Peyer's patch (tissue), 4 donors: ENCODE data around the gene PSMD12. TPM values are rescaled to one million over a fixed set of nuclear protein-coding genes. Genes with fewer than 3 reads are reported as not detected.

Source experiments
- DNase-seq, 3 donors: peaks; one replicate each; pipeline ENCODE4 v3.0.0-alpha.2; 2017 to 2019
- H3K27ac ChIP-seq, 4 donors: fragments of 200-600 bp; sonication (generic); one replicate each; pipeline ENCODE4 v1.5.1; 2016 to 2019
- H3K27me3 ChIP-seq, 2 donors: fragments of 200-600 bp; sonication (generic); one replicate each; pipeline ENCODE4 v1.5.1; 2019
- H3K36me3 ChIP-seq, 3 donors: fragments of 200-600 bp; sonication (generic); one replicate each; pipeline ENCODE4 v1.5.1; 2016 to 2019
- H3K4me1 ChIP-seq, 4 donors: fragments of 200-600 bp; sonication (generic); one replicate each; pipeline ENCODE4 v1.5.1; 2016 to 2019
- H3K4me3 ChIP-seq, 4 donors: fragments of 200-600 bp; sonication (generic); 1 replicate in 3 of 4; 2 replicates in 1 of 4; pipeline ENCODE4 v1.5.1; 2016 to 2019; ENCODE audit warnings: mild to moderate bottlenecking in 1 of 4
- H3K9me3 ChIP-seq, 4 donors: fragments of 200-600 bp; sonication (generic); one replicate each; pipeline ENCODE4 v1.5.1; 2016 to 2019; ENCODE audit warnings: mild to moderate bottlenecking in 1 of 4
- CTCF ChIP-seq, 6 experiments: fragments of 450-650 bp in 4 of 6; fragments of 200-600 bp in 2 of 6; sonication (generic) in 1 of 6; IDR thresholded peaks; one replicate each; pipeline ENCODE4 v1.5.1; 2017 to 2019; ENCODE audit warnings: antibody characterized with exemption in 6 of 6, mild to moderate bottlenecking in 3 of 6, moderate library complexity in 1 of 6
- POLR2A ChIP-seq, 2 donors: fragments of 450-650 bp; IDR thresholded peaks; one replicate each; pipeline ENCODE4 v1.5.1; 2017; ENCODE audit warnings: antibody characterized with exemption in 2 of 2, mild to moderate bottlenecking in 2 of 2, moderate library complexity in 2 of 2
- total RNA-seq, 4 donors: library from RNA; depleted of rRNA; stranded (reverse); fragments of >200 nt; gene quantifications; one replicate each; pipeline ENCODE4 v1.1.0, GENCODE V29; 2016

Gene PSMD12
- total RNA-seq, result 10 to 100 TPM; 15.2 to 23.1 (median 17.1) TPM

- H3K4me3 ChIP-seq, result peak within 1 kb of the TSS; percentile 64 to 95 (median 80)
- H3K27ac ChIP-seq, result peak within 1 kb of the TSS; percentile 85 to 93 (median 90)
- H3K9me3 ChIP-seq, result no peaks in the 10 kb centered on the region
- peaks cover 0 to 4% (median 0%) of the 10 kb centered on the region in 3 donors for H3K36me3 ChIP-seq
- no peak for TF ChIP-seq CTCF (IDR thresholded peaks at IDR 0.05)
- peak; percentile 61 to 79 for TF ChIP-seq POLR2A (IDR thresholded peaks at IDR 0.05)
- DNase-seq, result peak; percentile 92 to 97 (median 95)
- H3K4me1 ChIP-seq, result peaks cover 0 to 28% (median 10%) of the 10 kb centered on the region in 4 donors
- H3K27me3 ChIP-seq, result no peaks in the 10 kb centered on the region
Observed at GRCh38 chr17:67366193-67367157, at the start of gene PSMD12. Gene PSMD12 (minus strand): TSS chr17:67366577. CDS start chr17:67366519, 58 bp downstream.

DNA sequence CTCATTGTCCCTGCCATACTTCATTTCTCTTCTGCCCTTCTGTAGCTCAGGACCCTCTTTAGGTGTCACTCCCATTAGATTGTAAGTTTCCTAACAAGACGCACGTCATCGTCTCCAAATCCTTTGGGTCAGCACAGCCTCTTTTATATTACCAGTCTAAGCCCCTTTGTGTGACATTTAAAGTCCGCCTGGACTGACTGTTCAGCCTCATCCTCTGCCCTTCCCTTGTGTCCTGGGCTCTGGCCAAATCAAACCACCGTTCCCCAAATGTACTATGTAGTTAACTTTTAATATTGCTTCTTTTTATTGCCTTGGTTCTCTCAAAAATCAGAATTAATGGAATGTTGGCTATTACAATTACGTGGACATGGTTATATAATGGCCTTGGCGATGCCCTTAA, 48.9 kb upstream of the PSMD12 start:
- no peaks in the 10 kb centered on the region for H3K27me3 ChIP-seq
- DNase-seq, result no peak
- no peak for TF ChIP-seq POLR2A (IDR thresholded peaks at IDR 0.05)
- TF ChIP-seq CTCF (IDR thresholded peaks at IDR 0.05), result no peak
- no peak overlapping the region for H3K4me3 ChIP-seq
- no peak overlapping the region for H3K27ac ChIP-seq
- H3K36me3 ChIP-seq, result no peaks in the 10 kb centered on the region
- H3K4me1 ChIP-seq, result peaks cover 0 to 13% (median 0%) of the 10 kb centered on the region in 4 donors
- H3K9me3 ChIP-seq, result no peaks in the 10 kb centered on the region

DNA sequence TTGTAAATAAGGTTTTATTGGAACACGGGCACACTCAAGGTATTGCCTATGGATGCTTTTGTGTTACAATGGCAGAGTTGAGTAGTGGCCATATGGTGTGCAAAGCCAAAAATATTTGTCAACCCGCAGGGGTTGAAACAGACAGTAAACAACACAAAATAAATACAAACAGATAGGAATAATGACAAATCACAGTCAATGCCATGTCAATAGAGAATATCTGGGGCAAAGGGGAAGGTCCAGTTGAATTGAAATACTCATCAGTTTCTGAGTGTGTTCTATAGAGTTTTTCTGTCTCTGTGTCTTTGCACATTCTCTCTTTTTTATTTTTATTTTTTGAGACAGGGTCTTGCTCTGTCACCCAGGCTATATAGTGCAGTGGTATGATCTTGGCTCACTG, 48.2 kb upstream of the PSMD12 start:
- Histone ChIP-seq H3K4me3 (no peak overlapping the region), H3K27ac (no peak overlapping the region), H3K4me1 (peaks cover 0 to 13% (median 0%) of the 10 kb centered on the region in 4 donors), H3K27me3 (no peaks in the 10 kb centered on the region), H3K36me3 (no peaks in the 10 kb centered on the region), H3K9me3 (no peaks in the 10 kb centered on the region)
- DNase-seq, result no peak
- TF ChIP-seq POLR2A (IDR thresholded peaks at IDR 0.05) (no peak), CTCF (IDR thresholded peaks at IDR 0.05) (no peak)

GRCh38 chr17:67414130-67414529, 47.8 kb upstream of the PSMD12 start:
- TF ChIP-seq CTCF (IDR thresholded peaks at IDR 0.05) (no peak), POLR2A (IDR thresholded peaks at IDR 0.05) (no peak)
- H3K4me1 ChIP-seq, result peaks cover 0 to 13% (median 0%) of the 10 kb centered on the region in 4 donors
- H3K4me3 ChIP-seq, result no peak overlapping the region

GRCh38 chr17:67413388-67413787, 47.0 kb upstream of the PSMD12 start:
- Histone ChIP-seq H3K4me1 (peaks cover 0 to 13% (median 0%) of the 10 kb centered on the region in 4 donors), H3K9me3 (no peaks in the 10 kb centered on the region), H3K27me3 (no peaks in the 10 kb centered on the region), H3K4me3 (no peak overlapping the region), H3K36me3 (no peaks in the 10 kb centered on the region), H3K27ac (no peak overlapping the region)
- TF ChIP-seq CTCF (IDR thresholded peaks at IDR 0.05), result no peak
- no peak for TF ChIP-seq POLR2A (IDR thresholded peaks at IDR 0.05)
- DNase-seq, result no peak

More at GRCh38 chr17:67414130-67414529, 47.8 kb upstream of the PSMD12 start:
- H3K9me3 ChIP-seq, result no peaks in the 10 kb centered on the region
- no peaks in the 10 kb centered on the region for H3K27me3 ChIP-seq
- no peaks in the 10 kb centered on the region for H3K36me3 ChIP-seq
- DNase-seq, result no peak
- no peak overlapping the region for H3K27ac ChIP-seq
